Stimulated activated CD4-positive, alpha-beta T cell treated with anti-CD3 and anti-CD28 coated beads, Interleukin-4, amount 100 ng/mL, for 24 hours (primary cell): ENCODE results near the gene FBXL19.

Experiments used
- DNase-seq: peaks from one replicate; pipeline ENCODE4 v3.0.0-alpha.2; 2020

FBXL19 gene

GRCh38 chr16:30895627-30896260 lies 27.6 kb upstream of the FBXL19 start:
- DNase-seq = no peak

GRCh38 chr16:30896261-30896888 lies 27.0 kb upstream of the FBXL19 start, which contains the start of gene CTF1:
Gene CTF1 (plus strand): TSS chr16:30896614. CDS start chr16:30896644, 30 bp downstream.
- DNase-seq = no peak

- DNase-seq = peak; percentile 84
Measured at GRCh38 chr16:30896889-30897733, 26.3 kb upstream of the FBXL19 start.

GRCh38 chr16:30899794-30900193 lies 23.6 kb upstream of the FBXL19 start:
- DNase-seq = no peak

- no peak for DNase-seq
Measured at GRCh38 chr16:30900588-30900987, 22.8 kb upstream of the FBXL19 start.

- DNase-seq = no peak
Measured at GRCh38 chr16:30901201-30902028, 22.0 kb upstream of the FBXL19 start.

- DNase-seq = peak; percentile 49
Measured at GRCh38 chr16:30902029-30902972, 21.1 kb upstream of the FBXL19 start.

GRCh38 chr16:30903002-30903401 lies 20.4 kb upstream of the FBXL19 start:
- no peak for DNase-seq

- DNase-seq = no peak
Measured at GRCh38 chr16:30903596-30903995, 19.8 kb upstream of the FBXL19 start.

- DNase-seq = no peak
Measured at GRCh38 chr16:30904114-30904780, 19.1 kb upstream of the FBXL19 start.

- no peak for DNase-seq
Measured at GRCh38 chr16:30907064-30907463, 16.3 kb upstream of the FBXL19 start.

- DNase-seq = no peak
Measured at GRCh38 chr16:30910427-30911029, 12.8 kb upstream of the FBXL19 start.

- no peak for DNase-seq
Measured at GRCh38 chr16:30912794-30913412, 10.5 kb upstream of the FBXL19 start.

GRCh38 chr16:30914830-30915229 lies 8.5 kb upstream of the FBXL19 start:
- no peak for DNase-seq

GRCh38 chr16:30918614-30919013 lies 4.8 kb upstream of the FBXL19 start:
- no peak for DNase-seq

GRCh38 chr16:30920891-30921290 lies 2.5 kb upstream of the FBXL19 start:
- no peak for DNase-seq

- no peak for DNase-seq
Measured at GRCh38 chr16:30921459-30921747, 2.0 kb upstream of the FBXL19 start.

GRCh38 chr16:30921748-30922419 lies 1.5 kb upstream of the FBXL19 start:
- DNase-seq = peak; percentile 90

- peak; percentile 100 for DNase-seq
Measured at GRCh38 chr16:30922420-30922959, 882 bp upstream of the FBXL19 start.
